Measurements from ENCODE around the gene RSKR.

DNA sequence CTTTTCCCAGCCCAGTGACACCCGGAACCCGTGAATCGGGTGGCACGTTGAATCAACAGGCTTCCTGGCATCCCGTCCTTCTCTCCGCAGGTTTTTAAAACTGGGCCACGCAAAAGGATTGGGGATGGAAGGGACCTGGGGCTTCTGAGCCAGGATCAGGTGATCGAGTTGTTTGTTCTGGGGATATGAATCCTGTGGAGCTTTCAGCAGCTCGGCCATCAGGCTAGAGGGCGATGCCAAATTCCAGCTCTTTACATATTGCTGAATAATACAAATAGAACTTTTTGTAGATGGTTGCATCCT, 48.5 kb upstream of the RSKR start:
- TF ChIP-seq, protein P1, sequence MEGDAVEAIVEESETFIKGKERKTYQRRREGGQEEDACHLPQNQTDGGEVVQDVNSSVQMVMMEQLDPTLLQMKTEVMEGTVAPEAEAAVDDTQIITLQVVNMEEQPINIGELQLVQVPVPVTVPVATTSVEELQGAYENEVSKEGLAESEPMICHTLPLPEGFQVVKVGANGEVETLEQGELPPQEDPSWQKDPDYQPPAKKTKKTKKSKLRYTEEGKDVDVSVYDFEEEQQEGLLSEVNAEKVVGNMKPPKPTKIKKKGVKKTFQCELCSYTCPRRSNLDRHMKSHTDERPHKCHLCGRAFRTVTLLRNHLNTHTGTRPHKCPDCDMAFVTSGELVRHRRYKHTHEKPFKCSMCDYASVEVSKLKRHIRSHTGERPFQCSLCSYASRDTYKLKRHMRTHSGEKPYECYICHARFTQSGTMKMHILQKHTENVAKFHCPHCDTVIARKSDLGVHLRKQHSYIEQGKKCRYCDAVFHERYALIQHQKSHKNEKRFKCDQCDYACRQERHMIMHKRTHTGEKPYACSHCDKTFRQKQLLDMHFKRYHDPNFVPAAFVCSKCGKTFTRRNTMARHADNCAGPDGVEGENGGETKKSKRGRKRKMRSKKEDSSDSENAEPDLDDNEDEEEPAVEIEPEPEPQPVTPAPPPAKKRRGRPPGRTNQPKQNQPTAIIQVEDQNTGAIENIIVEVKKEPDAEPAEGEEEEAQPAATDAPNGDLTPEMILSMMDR (IDR thresholded peaks at IDR 0.05): no peak
- TF ChIP-seq POLR2AphosphoS5 (IDR thresholded peaks at IDR 0.05; ENCODE audit: low read depth, low read length): no peak
- TF ChIP-seq, protein P2, sequence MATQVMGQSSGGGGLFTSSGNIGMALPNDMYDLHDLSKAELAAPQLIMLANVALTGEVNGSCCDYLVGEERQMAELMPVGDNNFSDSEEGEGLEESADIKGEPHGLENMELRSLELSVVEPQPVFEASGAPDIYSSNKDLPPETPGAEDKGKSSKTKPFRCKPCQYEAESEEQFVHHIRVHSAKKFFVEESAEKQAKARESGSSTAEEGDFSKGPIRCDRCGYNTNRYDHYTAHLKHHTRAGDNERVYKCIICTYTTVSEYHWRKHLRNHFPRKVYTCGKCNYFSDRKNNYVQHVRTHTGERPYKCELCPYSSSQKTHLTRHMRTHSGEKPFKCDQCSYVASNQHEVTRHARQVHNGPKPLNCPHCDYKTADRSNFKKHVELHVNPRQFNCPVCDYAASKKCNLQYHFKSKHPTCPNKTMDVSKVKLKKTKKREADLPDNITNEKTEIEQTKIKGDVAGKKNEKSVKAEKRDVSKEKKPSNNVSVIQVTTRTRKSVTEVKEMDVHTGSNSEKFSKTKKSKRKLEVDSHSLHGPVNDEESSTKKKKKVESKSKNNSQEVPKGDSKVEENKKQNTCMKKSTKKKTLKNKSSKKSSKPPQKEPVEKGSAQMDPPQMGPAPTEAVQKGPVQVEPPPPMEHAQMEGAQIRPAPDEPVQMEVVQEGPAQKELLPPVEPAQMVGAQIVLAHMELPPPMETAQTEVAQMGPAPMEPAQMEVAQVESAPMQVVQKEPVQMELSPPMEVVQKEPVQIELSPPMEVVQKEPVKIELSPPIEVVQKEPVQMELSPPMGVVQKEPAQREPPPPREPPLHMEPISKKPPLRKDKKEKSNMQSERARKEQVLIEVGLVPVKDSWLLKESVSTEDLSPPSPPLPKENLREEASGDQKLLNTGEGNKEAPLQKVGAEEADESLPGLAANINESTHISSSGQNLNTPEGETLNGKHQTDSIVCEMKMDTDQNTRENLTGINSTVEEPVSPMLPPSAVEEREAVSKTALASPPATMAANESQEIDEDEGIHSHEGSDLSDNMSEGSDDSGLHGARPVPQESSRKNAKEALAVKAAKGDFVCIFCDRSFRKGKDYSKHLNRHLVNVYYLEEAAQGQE (IDR thresholded peaks at IDR 0.05; ENCODE audit: insufficient read depth in 1 of 2, low read depth in 2 of 2, low read length in 1 of 2): no peak
- no peak for TF ChIP-seq TCF7L2 (IDR thresholded peaks at IDR 0.05; ENCODE audit: low read depth, low read length)
- TF ChIP-seq SIN3A (IDR thresholded peaks at IDR 0.05; ENCODE audit: borderline replicate concordance, insufficient read depth, low read depth, low read length): no peak
